GM21737 (cell line): Measurements from ENCODE around the gene ASF1A.
A peak's percentile ranks its signal among the peaks of the same experiment; 100 is the strongest.

Source experiments
- ATAC-seq: cut with Tn5 transposase; IDR thresholded peaks from one replicate; pipeline ENCODE4 v1.9.1; 2021; ENCODE audit warnings: mild to moderate bottlenecking, moderate library complexity; ENCODE audit not compliant: unreplicated experiment

The ASF1A gene

GRCh38 chr6:118881440-118882313 lies 12.3 kb upstream of the ASF1A start:
- ATAC-seq: peak; percentile 70

- no peak for ATAC-seq
Observed at GRCh38 chr6:118882314-118882905, 11.5 kb upstream of the ASF1A start.

- ATAC-seq: no peak
Observed at GRCh38 chr6:118886641-118887040, 7.3 kb upstream of the ASF1A start.

- no peak for ATAC-seq
Observed at GRCh38 chr6:118889163-118889562, 4.8 kb upstream of the ASF1A start.

- no peak for ATAC-seq
Observed at GRCh38 chr6:118890997-118891790, 2.8 kb upstream of the ASF1A start.

GRCh38 chr6:118892355-118892991 lies 1.5 kb upstream of the ASF1A start:
- ATAC-seq: no peak

- peak; percentile 19 for ATAC-seq
Observed at GRCh38 chr6:118893064-118893806, 717 bp upstream of the ASF1A start.

- ATAC-seq: peak; percentile 36
Observed at GRCh38 chr6:118894425-118895260, 691 bp downstream of the ASF1A start.

- no peak for ATAC-seq
Observed at GRCh38 chr6:118895261-118895560, 1.3 kb downstream of the ASF1A start.

- no peak for ATAC-seq
Observed at GRCh38 chr6:118895859-118896258, 1.9 kb downstream of the ASF1A start.

GRCh38 chr6:118896339-118897136 lies 2.6 kb downstream of the ASF1A start:
- ATAC-seq: no peak

GRCh38 chr6:118897386-118897785 lies 3.4 kb downstream of the ASF1A start:
- no peak for ATAC-seq

GRCh38 chr6:118899948-118900347 lies 6.0 kb downstream of the ASF1A start:
- no peak for ATAC-seq

GRCh38 chr6:118902726-118903125 lies 8.8 kb downstream of the ASF1A start:
- no peak for ATAC-seq

- ATAC-seq: no peak
Observed at GRCh38 chr6:118903138-118903537, 9.2 kb downstream of the ASF1A start.

- ATAC-seq: no peak
Observed at GRCh38 chr6:118903691-118904090, 9.7 kb downstream of the ASF1A start.

GRCh38 chr6:118905084-118905483 lies 11.1 kb downstream of the ASF1A start:
- ATAC-seq: no peak

- ATAC-seq: no peak
Observed at GRCh38 chr6:118905851-118906250, 11.9 kb downstream of the ASF1A start.

- no peak for ATAC-seq
Observed at GRCh38 chr6:118908441-118908840, 14.5 kb downstream of the ASF1A start.
